ENCODE measurements around the gene PANX3.
A peak's percentile ranks its signal among the peaks of the same experiment; 100 is the strongest.

PANX3 gene

GRCh38 chr11:124661553-124661952 is 50.3 kb downstream of the PANX3 start:
- no peak for DNase-seq

DNA sequence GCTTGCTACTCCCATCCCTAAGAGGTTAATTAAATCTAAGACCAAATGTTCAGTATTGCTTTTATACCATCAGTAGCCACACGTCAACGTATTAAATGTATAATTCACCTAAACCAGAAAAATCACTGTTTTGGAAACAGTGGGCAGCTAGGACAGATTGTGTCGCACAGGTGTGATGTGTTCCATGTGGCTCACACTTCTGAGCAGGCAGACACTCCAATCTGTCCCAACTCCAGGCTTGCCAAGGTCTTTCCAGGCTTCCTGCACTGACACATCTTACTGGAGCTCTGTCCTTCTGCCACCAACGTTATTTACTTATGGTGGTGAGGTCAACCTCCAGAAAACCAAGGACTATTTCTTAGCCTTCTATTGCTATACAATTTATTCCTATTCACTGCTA is 50.9 kb downstream of the PANX3 start:
- DNase-seq: no peak

DNA sequence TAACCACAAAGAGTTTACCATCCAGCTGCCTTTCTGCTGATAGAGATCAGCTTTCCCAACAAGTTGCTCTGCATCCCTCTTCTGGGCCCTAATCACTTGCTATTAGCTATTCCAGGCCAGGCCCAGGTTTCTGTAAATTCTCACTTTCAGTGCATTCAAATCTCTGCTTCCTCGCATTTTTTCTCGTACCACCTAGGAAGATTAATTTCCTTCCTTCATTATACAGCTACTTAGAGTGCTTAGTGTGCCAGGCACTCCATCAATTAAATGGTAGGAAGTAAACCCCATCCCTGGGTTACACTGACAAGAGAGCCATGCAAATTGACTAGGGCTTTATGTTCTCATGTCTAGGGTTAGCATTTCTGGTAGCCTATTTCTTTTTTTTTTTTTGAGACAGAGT is 52.6 kb downstream of the PANX3 start:
- no peak for DNase-seq

DNA sequence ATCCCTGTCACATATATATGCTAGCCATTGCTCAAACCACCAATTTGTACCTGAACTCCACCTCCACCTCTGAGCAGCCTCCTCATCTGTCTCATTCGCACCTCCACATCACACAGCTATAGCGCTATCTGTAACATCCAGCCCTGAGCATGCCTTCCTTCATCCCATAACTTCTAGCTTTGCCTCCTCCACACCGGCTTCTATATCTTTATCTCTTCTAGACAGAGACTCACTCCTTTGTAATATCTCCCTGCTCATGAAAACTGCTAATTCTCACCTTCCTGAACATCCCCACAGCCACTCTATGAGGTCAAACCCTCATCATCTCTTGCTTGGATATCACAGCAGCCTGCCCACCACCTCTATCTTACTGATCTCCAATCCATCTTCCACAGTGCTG is 56.4 kb downstream of the PANX3 start:
- DNase-seq: no peak

DNA sequence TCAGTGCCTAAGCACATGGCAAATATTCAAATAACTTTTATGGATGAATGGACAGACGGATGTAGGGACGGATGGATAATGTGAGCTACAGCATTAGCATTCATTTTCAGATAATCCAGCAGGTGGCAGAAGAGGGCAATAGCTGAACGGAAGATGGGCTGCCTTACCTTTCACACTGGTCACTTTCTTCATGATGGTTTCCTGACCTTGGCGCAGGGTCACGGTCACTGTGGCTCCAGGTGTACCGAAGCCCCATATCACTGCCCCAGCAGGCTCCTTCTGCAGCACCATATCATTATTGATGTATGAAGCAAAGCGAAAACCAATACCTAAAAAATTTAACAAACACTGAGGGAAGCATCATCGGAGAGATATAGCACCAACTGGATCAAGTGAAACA is 58.0 kb downstream of the PANX3 start:
- DNase-seq: peak; percentile 5
